Stimulated activated CD8-positive, alpha-beta memory T cell treated with anti-CD3 and anti-CD28 coated beads, Interleukin-7, amount 100 ng/mL, for 24 hours (primary cell): Measurements from ENCODE around the gene ACOX1.

Experiments used
- DNase-seq: peaks from one replicate; pipeline ENCODE4 v3.0.0-alpha.2; 2020; ENCODE audit warnings: low read depth

Gene ACOX1

GRCh38 chr17:76008630-76009425, 29.9 kb upstream of the ACOX1 start:
- DNase-seq: no peak

- DNase-seq: no peak
Measured at GRCh38 chr17:76008208-76008607, 29.2 kb upstream of the ACOX1 start.

GRCh38 chr17:76007850-76008165, 28.8 kb upstream of the ACOX1 start:
- DNase-seq: no peak

- no peak for DNase-seq
Measured at GRCh38 chr17:76007131-76007849, 28.3 kb upstream of the ACOX1 start.

GRCh38 chr17:76005263-76006149, 26.5 kb upstream of the ACOX1 start:
- DNase-seq: peak; percentile 77

GRCh38 chr17:76004750-76005262, 25.8 kb upstream of the ACOX1 start:
- DNase-seq: no peak

- no peak for DNase-seq
Measured at GRCh38 chr17:76003915-76004314, 24.9 kb upstream of the ACOX1 start.

- DNase-seq: no peak
Measured at GRCh38 chr17:76002100-76002499, 23.1 kb upstream of the ACOX1 start.

GRCh38 chr17:76000755-76001521, 22.0 kb upstream of the ACOX1 start, which contains the start of gene CDK3:
TSS of gene CDK3 (plus strand) at chr17:76000855. CDS start at chr17:76001426, 571 bp downstream.
- DNase-seq: no peak

GRCh38 chr17:76000016-76000754, 21.2 kb upstream of the ACOX1 start:
- DNase-seq: peak; percentile 31

GRCh38 chr17:75998327-75998795, 19.4 kb upstream of the ACOX1 start:
- DNase-seq: no peak

- no peak for DNase-seq
Measured at GRCh38 chr17:75996665-75997590, 18.0 kb upstream of the ACOX1 start.

- no peak for DNase-seq
Measured at GRCh38 chr17:75995385-75995925, 16.5 kb upstream of the ACOX1 start.

GRCh38 chr17:75994802-75995370, 15.9 kb upstream of the ACOX1 start:
- no peak for DNase-seq

- no peak for DNase-seq
Measured at GRCh38 chr17:75991396-75991795, 12.4 kb upstream of the ACOX1 start.

GRCh38 chr17:75987041-75987440, 8.1 kb upstream of the ACOX1 start:
- DNase-seq: no peak

- DNase-seq: no peak
Measured at GRCh38 chr17:75985986-75986385, 7.0 kb upstream of the ACOX1 start.

- DNase-seq: no peak
Measured at GRCh38 chr17:75983501-75984181, 4.7 kb upstream of the ACOX1 start.
